ENCODE data around the gene LMAN2. TPM values are rescaled to one million over a fixed set of nuclear protein-coding genes. Genes with fewer than 3 reads are reported as not detected.

Gene LMAN2
- total RNA-seq, 1 donor from 2014 or later, result 137 TPM

GRCh38 chr5:177396078-177396477 lies 44.6 kb upstream of the LMAN2 start:
- Mint-ChIP-seq H3K4me1 (ENCODE audit: unreplicated experiment) (peaks cover 17% of the 10 kb centered on the region), H3K4me3 (ENCODE audit: unreplicated experiment) (no peak overlapping the region), H3K27me3 (ENCODE audit: unreplicated experiment) (peaks cover 4% of the 10 kb centered on the region), H3K27ac (ENCODE audit: unreplicated experiment) (peak overlapping the region; percentile 57), H3K36me3 (ENCODE audit: low read depth, unreplicated experiment) (no peaks in the 10 kb centered on the region), H3K9me3 (ENCODE audit: unreplicated experiment) (no peaks in the 10 kb centered on the region)
- DNase-seq (ENCODE audit: low spot score), result no peak
- no peak for TF ChIP-seq CTCF (IDR thresholded peaks at IDR 0.05; ENCODE audit: unreplicated experiment)

- DNase-seq (ENCODE audit: low spot score), result no peak
- Mint-ChIP-seq H3K27me3 (ENCODE audit: unreplicated experiment) (peaks cover 11% of the 10 kb centered on the region), H3K36me3 (ENCODE audit: low read depth, unreplicated experiment) (no peaks in the 10 kb centered on the region), H3K27ac (ENCODE audit: unreplicated experiment) (no peak overlapping the region), H3K4me1 (ENCODE audit: unreplicated experiment) (peaks cover 36% of the 10 kb centered on the region), H3K4me3 (ENCODE audit: unreplicated experiment) (no peak overlapping the region), H3K9me3 (ENCODE audit: unreplicated experiment) (no peaks in the 10 kb centered on the region)
- no peak for TF ChIP-seq CTCF (IDR thresholded peaks at IDR 0.05; ENCODE audit: unreplicated experiment)
Observed at GRCh38 chr5:177393990-177394389, 42.5 kb upstream of the LMAN2 start.

- Mint-ChIP-seq H3K4me3 (ENCODE audit: unreplicated experiment) (no peak overlapping the region), H3K36me3 (ENCODE audit: low read depth, unreplicated experiment) (no peaks in the 10 kb centered on the region), H3K4me1 (ENCODE audit: unreplicated experiment) (peaks cover 42% of the 10 kb centered on the region), H3K27ac (ENCODE audit: unreplicated experiment) (peak overlapping the region; percentile 25), H3K27me3 (ENCODE audit: unreplicated experiment) (peaks cover 9% of the 10 kb centered on the region), H3K9me3 (ENCODE audit: unreplicated experiment) (no peaks in the 10 kb centered on the region)
- DNase-seq (ENCODE audit: low spot score), result no peak
- no peak for TF ChIP-seq CTCF (IDR thresholded peaks at IDR 0.05; ENCODE audit: unreplicated experiment)
Observed at GRCh38 chr5:177393206-177393765, 41.8 kb upstream of the LMAN2 start.

GRCh38 chr5:177392765-177393164 lies 41.3 kb upstream of the LMAN2 start:
- H3K27ac Mint-ChIP-seq (ENCODE audit: unreplicated experiment), result no peak overlapping the region
- no peaks in the 10 kb centered on the region for H3K36me3 Mint-ChIP-seq (ENCODE audit: low read depth, unreplicated experiment)
- peaks cover 7% of the 10 kb centered on the region for H3K27me3 Mint-ChIP-seq (ENCODE audit: unreplicated experiment)
- no peak for TF ChIP-seq CTCF (IDR thresholded peaks at IDR 0.05; ENCODE audit: unreplicated experiment)
- H3K9me3 Mint-ChIP-seq (ENCODE audit: unreplicated experiment), result no peaks in the 10 kb centered on the region
- no peak for DNase-seq (ENCODE audit: low spot score)
- peaks cover 42% of the 10 kb centered on the region for H3K4me1 Mint-ChIP-seq (ENCODE audit: unreplicated experiment)
- no peak overlapping the region for H3K4me3 Mint-ChIP-seq (ENCODE audit: unreplicated experiment)

GRCh38 chr5:177390363-177391300 lies 39.2 kb upstream of the LMAN2 start:
- Mint-ChIP-seq H3K4me1 (ENCODE audit: unreplicated experiment) (peaks cover 35% of the 10 kb centered on the region), H3K36me3 (ENCODE audit: low read depth, unreplicated experiment) (no peaks in the 10 kb centered on the region), H3K27me3 (ENCODE audit: unreplicated experiment) (peaks cover 7% of the 10 kb centered on the region), H3K9me3 (ENCODE audit: unreplicated experiment) (no peaks in the 10 kb centered on the region), H3K27ac (ENCODE audit: unreplicated experiment) (peak overlapping the region; percentile 15), H3K4me3 (ENCODE audit: unreplicated experiment) (no peak overlapping the region)
- TF ChIP-seq CTCF (IDR thresholded peaks at IDR 0.05; ENCODE audit: unreplicated experiment), result peak; percentile 96
- peak; percentile 92 for DNase-seq (ENCODE audit: low spot score)
